ENCODE results near the gene PEX11B. TPM values are rescaled to one million over a fixed set of nuclear protein-coding genes. Genes with fewer than 3 reads are reported as not detected.
A peak's percentile ranks its signal among the peaks of the same experiment; 100 is the strongest.

The PEX11B gene
- polyA plus RNA-seq, 1 of the 3 experiments (the other 2 are of a cell fraction): 26.1 TPM

DNA sequence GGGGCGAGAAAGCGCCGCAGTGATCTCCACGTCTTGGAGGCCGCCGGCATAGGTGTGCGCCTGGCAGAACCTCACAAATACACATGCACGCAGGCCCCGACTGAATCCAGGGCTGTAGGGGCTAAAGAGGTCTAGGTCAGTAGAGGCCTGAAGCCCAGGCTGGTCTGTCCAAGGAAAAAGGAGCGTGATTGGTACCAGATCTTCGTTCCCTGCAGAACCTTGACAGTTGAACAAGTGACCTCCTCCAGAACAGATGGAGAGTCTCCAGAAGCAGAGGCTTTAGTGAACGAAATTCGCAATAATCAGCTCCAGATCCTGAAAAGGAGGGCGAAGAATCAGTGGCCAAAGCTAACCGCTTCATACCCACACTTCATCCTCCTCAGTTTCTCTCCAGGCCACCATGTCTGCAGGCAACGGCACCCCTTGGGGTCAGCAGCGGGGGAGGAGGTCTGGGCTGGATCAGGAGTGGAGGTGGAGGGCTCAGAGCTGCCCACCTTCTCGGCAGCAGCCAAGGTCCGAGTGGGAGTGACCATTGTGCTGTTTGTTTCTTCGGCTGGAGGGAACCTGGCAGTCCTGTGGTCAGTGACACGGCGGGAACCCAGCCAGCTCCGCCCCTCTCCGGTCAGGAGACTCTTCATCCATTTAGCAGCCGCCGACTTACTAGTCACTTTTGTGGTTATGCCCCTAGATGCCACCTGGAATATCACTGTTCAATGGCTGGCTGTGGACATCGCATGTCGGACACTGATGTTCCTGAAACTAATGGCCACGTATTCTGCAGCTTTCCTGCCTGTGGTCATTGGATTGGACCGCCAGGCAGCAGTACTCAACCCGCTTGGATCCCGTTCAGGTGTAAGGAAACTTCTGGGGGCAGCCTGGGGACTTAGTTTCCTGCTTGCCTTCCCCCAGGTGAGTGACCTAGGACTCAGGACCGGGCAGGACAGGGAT lies 749 bp upstream of the PEX11B start:
- no peaks in the 10 kb centered on the region for H3K9me2 ChIP-seq
- H3K9me3 ChIP-seq: no peaks in the 10 kb centered on the region
- peak; percentile 73 for DNase-seq
- ChIA-PET POLR2A (interaction anchor here (1.0 to 2.3 kb wide), 3 partner anchors 9 to 45 kb away, joined by 7 to 19 read pairs (median 10); partner anchors contain the start of genes ANKRD34A, LIX1L, POLR3GL and RBM8A), CTCF (interaction anchor here (0.6 to 16.4 kb wide), 7 partner anchors 9 to 59 kb away, joined by 3 to 281 read pairs (median 5); partner anchors contain the start of genes ITGA10, LIX1L and RBM8A)
- H4K20me1 ChIP-seq (ENCODE audit: insufficient read depth): no peaks in the 10 kb centered on the region
- peak overlapping the region; percentile 86 for H2AFZ ChIP-seq (ENCODE audit: low read depth)
- TF ChIP-seq, protein P1, sequence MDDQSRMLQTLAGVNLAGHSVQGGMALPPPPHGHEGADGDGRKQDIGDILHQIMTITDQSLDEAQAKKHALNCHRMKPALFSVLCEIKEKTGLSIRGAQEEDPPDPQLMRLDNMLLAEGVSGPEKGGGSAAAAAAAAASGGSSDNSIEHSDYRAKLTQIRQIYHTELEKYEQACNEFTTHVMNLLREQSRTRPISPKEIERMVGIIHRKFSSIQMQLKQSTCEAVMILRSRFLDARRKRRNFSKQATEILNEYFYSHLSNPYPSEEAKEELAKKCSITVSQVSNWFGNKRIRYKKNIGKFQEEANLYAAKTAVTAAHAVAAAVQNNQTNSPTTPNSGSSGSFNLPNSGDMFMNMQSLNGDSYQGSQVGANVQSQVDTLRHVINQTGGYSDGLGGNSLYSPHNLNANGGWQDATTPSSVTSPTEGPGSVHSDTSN (IDR thresholded peaks at IDR 0.05): no peak
- TF ChIP-seq RXRA (IDR thresholded peaks at IDR 0.05; ENCODE audit: borderline replicate concordance, low read depth) (no peak), SIN3A (IDR thresholded peaks at IDR 0.05; ENCODE audit: borderline replicate concordance, low read depth, low read length) (0 out of 2 replicates have a peak, but pooled peaks have one; percentile 9), FOSL2 (IDR thresholded peaks at IDR 0.05; ENCODE audit: borderline replicate concordance, low read depth) (no peak), YY1 (IDR thresholded peaks at IDR 0.05; ENCODE audit: low read depth) (no peak), SMC3 (IDR thresholded peaks at IDR 0.05; ENCODE audit: low read depth, low read length) (no peak), JUND (IDR thresholded peaks at IDR 0.05) (no peak), NRF1 (IDR thresholded peaks at IDR 0.05; ENCODE audit: low read depth, low read length) (no peak), EP300 (IDR thresholded peaks at IDR 0.05; ENCODE audit: borderline replicate concordance in 1 of 2, low read depth in 1 of 2, low read length in 1 of 2) (no peak), MEF2A (IDR thresholded peaks at IDR 0.05; ENCODE audit: borderline replicate concordance, low read depth) (no peak), GATA2 (CRISPR knock-in tag; IDR thresholded peaks at IDR 0.05) (no peak), RFX5 (IDR thresholded peaks at IDR 0.05; ENCODE audit: low read length) (no peak), POLR2AphosphoS5 (IDR thresholded peaks at IDR 0.05; ENCODE audit: low read depth, low read length) (no peak), ELF1 (IDR thresholded peaks at IDR 0.05) (no peak), RCOR1 (IDR thresholded peaks at IDR 0.05; ENCODE audit: low read length) (no peak), EZH2phosphoT487 (IDR thresholded peaks at IDR 0.05; ENCODE audit: borderline replicate concordance, low read depth) (no peak), FOXM1 (IDR thresholded peaks at IDR 0.05; ENCODE audit: low read depth) (no peak), NFIC (IDR thresholded peaks at IDR 0.05; ENCODE audit: borderline replicate concordance) (no peak; the same call in 1 of the 2 replicates), MXI1 (IDR thresholded peaks at IDR 0.05; ENCODE audit: low read depth, low read length) (peak; percentile 0; the same call in 1 of the 2 replicates)
- TF ChIP-seq, protein P2, sequence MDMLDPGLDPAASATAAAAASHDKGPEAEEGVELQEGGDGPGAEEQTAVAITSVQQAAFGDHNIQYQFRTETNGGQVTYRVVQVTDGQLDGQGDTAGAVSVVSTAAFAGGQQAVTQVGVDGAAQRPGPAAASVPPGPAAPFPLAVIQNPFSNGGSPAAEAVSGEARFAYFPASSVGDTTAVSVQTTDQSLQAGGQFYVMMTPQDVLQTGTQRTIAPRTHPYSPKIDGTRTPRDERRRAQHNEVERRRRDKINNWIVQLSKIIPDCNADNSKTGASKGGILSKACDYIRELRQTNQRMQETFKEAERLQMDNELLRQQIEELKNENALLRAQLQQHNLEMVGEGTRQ (IDR thresholded peaks at IDR 0.05; ENCODE audit: borderline replicate concordance, low read depth, low read length): no peak
- TF ChIP-seq, protein P3, sequence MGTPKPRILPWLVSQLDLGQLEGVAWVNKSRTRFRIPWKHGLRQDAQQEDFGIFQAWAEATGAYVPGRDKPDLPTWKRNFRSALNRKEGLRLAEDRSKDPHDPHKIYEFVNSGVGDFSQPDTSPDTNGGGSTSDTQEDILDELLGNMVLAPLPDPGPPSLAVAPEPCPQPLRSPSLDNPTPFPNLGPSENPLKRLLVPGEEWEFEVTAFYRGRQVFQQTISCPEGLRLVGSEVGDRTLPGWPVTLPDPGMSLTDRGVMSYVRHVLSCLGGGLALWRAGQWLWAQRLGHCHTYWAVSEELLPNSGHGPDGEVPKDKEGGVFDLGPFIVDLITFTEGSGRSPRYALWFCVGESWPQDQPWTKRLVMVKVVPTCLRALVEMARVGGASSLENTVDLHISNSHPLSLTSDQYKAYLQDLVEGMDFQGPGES (IDR thresholded peaks at IDR 0.05; ENCODE audit: low read depth, low read length): no peak
- TF ChIP-seq, protein P4, sequence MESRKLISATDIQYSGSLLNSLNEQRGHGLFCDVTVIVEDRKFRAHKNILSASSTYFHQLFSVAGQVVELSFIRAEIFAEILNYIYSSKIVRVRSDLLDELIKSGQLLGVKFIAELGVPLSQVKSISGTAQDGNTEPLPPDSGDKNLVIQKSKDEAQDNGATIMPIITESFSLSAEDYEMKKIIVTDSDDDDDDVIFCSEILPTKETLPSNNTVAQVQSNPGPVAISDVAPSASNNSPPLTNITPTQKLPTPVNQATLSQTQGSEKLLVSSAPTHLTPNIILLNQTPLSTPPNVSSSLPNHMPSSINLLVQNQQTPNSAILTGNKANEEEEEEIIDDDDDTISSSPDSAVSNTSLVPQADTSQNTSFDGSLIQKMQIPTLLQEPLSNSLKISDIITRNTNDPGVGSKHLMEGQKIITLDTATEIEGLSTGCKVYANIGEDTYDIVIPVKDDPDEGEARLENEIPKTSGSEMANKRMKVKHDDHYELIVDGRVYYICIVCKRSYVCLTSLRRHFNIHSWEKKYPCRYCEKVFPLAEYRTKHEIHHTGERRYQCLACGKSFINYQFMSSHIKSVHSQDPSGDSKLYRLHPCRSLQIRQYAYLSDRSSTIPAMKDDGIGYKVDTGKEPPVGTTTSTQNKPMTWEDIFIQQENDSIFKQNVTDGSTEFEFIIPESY (IDR thresholded peaks at IDR 0.05; ENCODE audit: borderline replicate concordance, low read depth): no peak
- TF ChIP-seq, protein P5, sequence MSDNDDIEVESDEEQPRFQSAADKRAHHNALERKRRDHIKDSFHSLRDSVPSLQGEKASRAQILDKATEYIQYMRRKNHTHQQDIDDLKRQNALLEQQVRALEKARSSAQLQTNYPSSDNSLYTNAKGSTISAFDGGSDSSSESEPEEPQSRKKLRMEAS (IDR thresholded peaks at IDR 0.05; ENCODE audit: low read depth): peak; percentile 7; the same call in 1 of the 2 replicates
- H3K4me3 ChIP-seq (ENCODE audit: low read depth in 2 of 2, low read length in 1 of 2): peak overlapping the region; percentile 83 to 86
- H3K4me1 ChIP-seq (ENCODE audit: control insufficient read depth in 1 of 2, insufficient read depth in 2 of 2, low read depth in 1 of 2, low read length in 1 of 2): peaks cover 0 to 18% of the 10 kb centered on the region in 2 experiments; a peak in 2 of 4 replicates
- H3F3A ChIP-seq (replicated peaks; ENCODE audit: insufficient read depth): peaks cover 33% of the 10 kb centered on the region
- H3K79me2 ChIP-seq (ENCODE audit: insufficient read depth): peaks cover 19% of the 10 kb centered on the region
- WGBS (ENCODE audit: low lambda C conversion rate): 7% methylated on average over 32 of the region's 33 CpGs
- no peaks in the 10 kb centered on the region for H3K27me3 ChIP-seq (ENCODE audit: insufficient read depth)
- peak overlapping the region; percentile 80 for H3K9ac ChIP-seq
- peak overlapping the region; percentile 85 to 95 for H3K27ac ChIP-seq (ENCODE audit: low read depth in 2 of 2, low read length in 1 of 2)
- H3K4me2 ChIP-seq: peak overlapping the region; percentile 91
- H3K36me3 ChIP-seq (replicated peaks in 1 of 2; ENCODE audit: control insufficient read depth in 1 of 2, insufficient read depth in 2 of 2, low read length in 1 of 2): peaks cover 26 to 35% of the 10 kb centered on the region in 2 experiments
